CD1c-positive myeloid dendritic cell (primary cell): ENCODE data around the gene EFL1.

ENCODE experiments used
- DNase-seq: peaks from one replicate; pipeline ENCODE4 v3.0.0-alpha.2; 2016; ENCODE audit errors: extremely low spot score

The EFL1 gene

GRCh38 chr15:82081914-82082762, 180.4 kb downstream of the EFL1 start:
- no peak for DNase-seq

GRCh38 chr15:82080774-82081173, 181.8 kb downstream of the EFL1 start:
- DNase-seq = no peak
